Measurements from ENCODE around the gene SFXN3. TPM values are rescaled to one million over a fixed set of nuclear protein-coding genes. Genes with fewer than 3 reads are reported as not detected.

Gene SFXN3
- total RNA-seq, 1 experiment from 2014 or later, result 2.8 TPM

- H3T11ph ChIP-seq (ENCODE audit: low read length), result no peak overlapping the region
- Mint-ChIP-seq H3K36me3 (ENCODE audit: insufficient read depth in 1 of 3, low read depth in 3 of 3) (peaks cover 0 to 10% (median 0%) of the 10 kb centered on the region in 3 experiments; a peak in 3 of 7 replicates), H3K9me3 (no peaks in the 10 kb centered on the region; a peak in 1 of 5 replicates), H3K4me1 (peaks cover 28 to 35% of the 10 kb centered on the region in 2 experiments), H3K27ac (peak overlapping the region; percentile 96 to 99 (median 98)), H3K4me3 (peak overlapping the region; percentile 93 to 96), H3K27me3 (ENCODE audit: low read depth) (peaks cover 47% of the 10 kb centered on the region)
- H4K8ac ChIP-seq (replicated peaks; ENCODE audit: insufficient read length, low read depth, low read length), result no peak overlapping the region
- H3K14ac ChIP-seq (ENCODE audit: insufficient read depth, low read length), result peak overlapping the region; percentile 90
- no peak overlapping the region for H2BK12ac ChIP-seq (ENCODE audit: insufficient read length, low read depth, low read length)
- H3K79me1 ChIP-seq (ENCODE audit: insufficient read depth, low read depth, low read length, poor library complexity, severe bottlenecking), result no peaks in the 10 kb centered on the region
- no peaks in the 10 kb centered on the region for H3K9me3 ChIP-seq (ENCODE audit: control insufficient read depth, low read depth, low read length)
- no peak overlapping the region for H2BK5ac ChIP-seq (ENCODE audit: insufficient read length, low read length)
- H3K4ac ChIP-seq (ENCODE audit: low read depth, low read length), result no peak overlapping the region
- H2AFZ ChIP-seq (ENCODE audit: low read length), result peak overlapping the region; percentile 94
- DNase-seq, result peak; percentile 96
- H3K23me2 ChIP-seq (ENCODE audit: insufficient read length, low read depth, low read length, poor library complexity, severe bottlenecking), result peaks cover 26% of the 10 kb centered on the region
- no peak overlapping the region for H3K56ac ChIP-seq (ENCODE audit: insufficient read length, low read depth, low read length)
- no peaks in the 10 kb centered on the region; the same call in 1 of the 2 replicates for H3K4me1 ChIP-seq (ENCODE audit: insufficient read depth, low read length)
- peak overlapping the region; percentile 35 for H3K27ac ChIP-seq (ENCODE audit: insufficient read length, low read depth, low read length)
- peak overlapping the region; percentile 96 for H3K9ac ChIP-seq (ENCODE audit: extremely low read depth, insufficient read length, low read length)
- no CpG with 5 or more reads among the region's 67 CpGs for WGBS (ENCODE audit: extremely low coverage, insufficient read length, low lambda C conversion rate)
- H4K5ac ChIP-seq (ENCODE audit: insufficient read length, low read depth, low read length), result no peak overlapping the region
- H2BK15ac ChIP-seq (ENCODE audit: low read depth, low read length), result no peak overlapping the region
- peak overlapping the region; percentile 96 for H3K18ac ChIP-seq (ENCODE audit: insufficient read length, low read depth, low read length)
- H3K27me3 ChIP-seq (ENCODE audit: insufficient read depth, low read length), result peaks cover 39% of the 10 kb centered on the region
- H3K79me2 ChIP-seq (ENCODE audit: insufficient read depth, low read length), result no peaks in the 10 kb centered on the region
- H4K91ac ChIP-seq (ENCODE audit: insufficient read length, low read depth, low read length), result no peak overlapping the region
- H3K4me2 ChIP-seq (ENCODE audit: insufficient read depth, insufficient read length, low read length), result peak overlapping the region; percentile 98
- no peak overlapping the region for H2AK5ac ChIP-seq (ENCODE audit: insufficient read length, low read length)
- no peaks in the 10 kb centered on the region for H4K20me1 ChIP-seq (ENCODE audit: control insufficient read depth, insufficient read depth, insufficient read length)
- H2BK20ac ChIP-seq (ENCODE audit: low read depth, low read length, poor library complexity, severe bottlenecking), result no peak overlapping the region
- H3K23ac ChIP-seq (ENCODE audit: insufficient read length, low read depth, low read length), result no peak overlapping the region
- TF ChIP-seq CTCF (conservative IDR thresholded peaks at IDR 0.05), result no peak; the same call in 2 of the 3 replicates
- no peak overlapping the region for H2BK120ac ChIP-seq (ENCODE audit: low read depth, low read length, poor library complexity, severe bottlenecking)
Measured at GRCh38 chr10:101060951-101061623, 30.1 kb downstream of the SFXN3 start.

All from H9 (cell line).